Activated CD4-positive, CD25-positive, alpha-beta regulatory T cell (primary cell): ENCODE measurements around the gene PTPRM.

Experiments used
- DNase-seq, 4 experiments: peaks; one replicate each; lab custom pipeline; 2025; lab: John Stamatoyannopoulos, UW

The PTPRM gene

DNA sequence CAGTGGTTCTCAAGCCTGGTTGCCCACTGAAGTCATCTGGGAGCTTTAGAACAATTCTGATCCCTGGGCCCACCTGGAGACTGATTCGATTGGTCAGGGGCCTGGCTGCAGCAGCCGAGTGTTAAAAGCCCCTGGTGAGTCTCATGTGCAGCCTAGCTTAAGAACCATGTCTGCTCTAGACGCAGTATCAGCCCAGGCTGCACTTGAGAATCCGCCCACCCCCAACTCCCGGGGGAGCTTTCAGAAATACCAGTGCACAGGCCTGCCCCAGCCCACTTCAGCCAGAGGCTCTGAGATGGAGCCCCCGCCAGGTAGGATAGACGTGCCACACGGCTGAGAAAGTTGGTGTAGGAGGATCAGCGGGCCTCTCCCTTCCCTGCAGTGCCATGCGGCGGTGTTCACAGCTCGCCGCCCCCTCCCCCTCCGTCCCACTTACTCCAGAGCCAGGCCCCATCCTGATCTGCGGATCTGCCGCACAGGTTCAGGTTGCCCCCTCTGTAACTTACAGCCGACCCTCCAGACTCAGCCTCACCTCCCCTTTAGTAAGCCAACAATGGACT lies 833.2 kb downstream of the PTPRM start:
- DNase-seq: no peak

GRCh38 chr18:8400825-8401224 lies 833.7 kb downstream of the PTPRM start:
- DNase-seq: no peak

DNA sequence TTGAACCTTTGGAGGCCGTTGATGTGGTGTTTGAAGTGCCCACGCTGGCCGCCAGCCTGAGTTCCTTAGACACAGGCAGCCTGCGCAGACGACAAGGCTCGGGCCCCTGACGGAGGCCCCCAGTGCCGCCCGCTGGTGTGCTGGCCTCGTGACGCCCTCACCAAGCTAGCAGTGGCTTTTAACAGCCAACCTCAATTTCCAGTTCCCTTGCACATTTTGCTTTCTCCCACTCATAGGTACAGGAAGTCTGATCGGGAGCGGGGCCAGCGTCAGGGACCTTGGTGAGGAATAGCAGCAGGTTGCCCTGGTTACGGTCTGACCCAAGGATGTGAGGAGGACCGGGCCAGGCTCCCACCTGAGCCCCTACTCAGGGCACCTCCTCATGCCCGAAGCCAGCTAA lies 834.5 kb downstream of the PTPRM start:
- DNase-seq: no peak

DNA sequence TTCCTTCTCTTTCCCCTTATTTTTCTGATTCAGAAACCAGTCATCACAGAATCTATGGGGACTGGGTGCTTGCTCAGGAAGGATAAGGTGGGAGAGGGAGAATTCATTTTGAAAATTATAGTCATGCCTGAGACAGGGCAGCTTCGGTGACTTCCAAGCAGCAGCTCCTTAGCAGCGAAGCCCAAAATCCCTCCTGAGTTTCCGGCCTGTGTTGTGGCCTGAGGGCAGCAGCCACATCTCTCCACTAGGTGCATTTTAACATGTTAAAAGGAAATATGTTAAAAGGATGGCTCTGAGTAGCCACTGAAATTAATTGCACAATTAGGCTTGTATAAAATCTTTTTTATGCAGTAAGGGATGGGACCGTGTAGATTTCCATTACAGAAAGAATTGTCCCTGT lies 835.1 kb downstream of the PTPRM start:
- DNase-seq: no peak

- DNase-seq: no peak
Measured at GRCh38 chr18:8403713-8404112, 836.6 kb downstream of the PTPRM start.

- no peak for DNase-seq
Measured at GRCh38 chr18:8406186-8406867, 839.2 kb downstream of the PTPRM start.

DNA sequence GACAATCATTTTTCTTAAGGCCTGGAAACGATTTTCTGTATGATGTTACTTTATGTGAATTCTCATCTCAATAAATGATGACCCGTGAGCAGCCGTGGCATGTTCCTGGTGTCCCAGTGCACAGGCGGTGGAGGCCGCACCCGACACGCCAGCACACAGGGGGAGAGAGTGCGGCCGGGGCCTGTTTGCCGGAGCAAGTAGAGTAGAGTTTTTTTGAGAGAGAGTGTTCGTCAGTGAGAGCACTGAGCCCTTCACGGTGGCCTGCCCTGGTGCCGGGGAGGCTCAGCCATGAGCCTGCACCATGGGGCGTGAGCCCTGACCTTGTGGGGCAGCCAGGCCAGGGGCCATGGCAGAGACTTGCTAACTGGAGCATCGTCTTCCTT lies 839.7 kb downstream of the PTPRM start:
- DNase-seq: no peak

GRCh38 chr18:8409151-8409550 lies 842.0 kb downstream of the PTPRM start:
- no peak for DNase-seq

DNA sequence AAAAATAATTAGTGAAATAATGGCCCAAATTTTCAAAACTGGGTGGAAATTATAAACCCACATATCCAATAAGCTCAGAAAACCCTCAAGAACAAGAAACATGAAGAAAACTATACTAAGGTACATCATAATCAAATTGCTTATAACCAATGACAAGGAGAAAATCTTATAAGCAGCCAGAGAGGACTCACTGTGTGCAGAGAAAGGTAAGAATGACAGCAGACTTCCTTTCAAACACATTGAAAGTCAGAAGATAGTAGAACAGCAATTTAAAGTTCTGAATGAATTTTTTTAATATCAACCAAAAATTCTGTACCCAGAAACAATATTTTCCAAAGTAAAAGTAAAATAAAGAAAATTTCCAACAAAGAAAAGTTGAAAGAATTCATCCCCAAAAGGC lies 844.4 kb downstream of the PTPRM start:
- no peak for DNase-seq

GRCh38 chr18:8412117-8412516 lies 845.0 kb downstream of the PTPRM start:
- DNase-seq: no peak

DNA sequence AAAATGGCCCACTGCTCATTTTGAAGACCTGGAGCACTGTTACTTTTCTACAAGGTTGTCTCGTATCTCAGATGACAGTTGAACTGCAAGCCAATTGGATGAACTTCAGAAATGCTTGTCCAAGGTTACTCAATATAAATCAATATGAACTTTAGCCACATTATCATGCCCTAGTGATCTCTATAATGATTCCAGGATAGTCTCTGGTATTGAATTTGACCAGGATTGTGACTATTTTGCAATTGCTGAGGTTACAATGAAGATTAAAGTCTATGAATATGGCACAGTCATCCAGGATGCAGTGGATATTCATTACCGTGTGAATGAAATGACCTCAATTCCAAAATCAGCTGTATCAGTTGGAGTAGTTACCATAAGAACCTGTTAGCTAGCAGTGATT lies 846.1 kb downstream of the PTPRM start:
- DNase-seq: no peak

DNA sequence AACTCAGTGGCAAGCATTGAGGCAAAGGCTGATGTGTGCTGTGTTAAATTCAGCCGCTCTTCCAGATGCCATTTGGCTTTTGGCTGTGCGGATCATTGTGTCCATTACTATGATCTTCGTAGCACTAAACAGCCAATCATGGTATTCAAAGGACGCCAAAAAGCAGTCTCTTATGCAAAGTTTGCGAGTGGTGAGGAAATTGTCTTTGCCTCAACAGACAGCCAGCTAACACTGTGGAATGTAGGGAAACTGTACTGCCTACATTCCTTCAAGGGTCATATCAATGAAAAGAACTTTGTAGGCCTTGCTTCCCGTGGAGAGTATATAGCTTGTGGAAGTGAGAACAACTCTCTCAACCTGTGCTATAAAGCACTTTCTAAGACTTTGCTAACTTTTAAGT lies 846.6 kb downstream of the PTPRM start:
- DNase-seq: no peak

GRCh38 chr18:8416212-8417019 lies 849.3 kb downstream of the PTPRM start:
- DNase-seq: no peak

GRCh38 chr18:8422391-8422790 lies 855.3 kb downstream of the PTPRM start:
- no peak for DNase-seq

- DNase-seq: no peak
Measured at GRCh38 chr18:8423051-8423557, 856.0 kb downstream of the PTPRM start.

- DNase-seq: no peak
Measured at GRCh38 chr18:8424481-8424880, 857.4 kb downstream of the PTPRM start.

DNA sequence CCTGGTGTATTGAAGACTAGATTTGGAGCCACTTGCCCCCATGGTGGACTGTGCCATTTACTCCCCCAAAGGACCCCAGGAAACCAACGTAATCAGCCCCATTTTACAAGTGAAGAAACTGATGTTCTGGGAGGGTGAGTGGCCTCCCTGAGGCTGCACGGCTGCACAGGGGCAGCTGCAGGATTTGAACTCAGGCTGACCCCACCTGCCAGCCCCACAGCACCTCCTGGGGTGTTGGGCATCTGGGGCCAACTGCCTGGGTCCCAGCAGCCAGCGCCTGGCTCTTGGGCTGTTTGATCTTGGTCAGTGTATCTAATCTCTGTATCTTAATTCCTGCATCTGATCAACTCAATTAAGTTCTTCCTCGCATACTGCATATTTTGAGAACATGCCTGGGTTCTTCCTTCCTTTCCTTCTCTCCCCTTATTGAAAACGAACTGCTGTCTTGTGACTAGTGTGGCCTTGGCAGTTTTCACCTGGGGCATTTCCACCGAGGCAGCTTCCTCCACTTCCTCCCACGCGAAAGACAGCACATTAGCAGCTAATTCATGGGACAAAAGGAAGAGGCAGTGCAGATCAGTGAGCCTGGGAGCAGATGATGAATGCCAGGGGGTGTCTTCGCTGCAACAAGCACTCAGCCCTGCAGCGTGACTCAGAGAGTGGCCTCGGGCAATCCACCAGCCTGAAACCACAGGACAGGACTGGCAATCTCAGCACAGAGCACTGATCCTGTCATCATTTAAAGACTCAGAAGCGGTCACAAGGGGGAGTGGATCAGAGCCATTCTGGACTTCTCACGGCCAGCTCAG lies 858.0 kb downstream of the PTPRM start:
- no peak for DNase-seq

GRCh38 chr18:8426401-8426800 lies 859.3 kb downstream of the PTPRM start:
- no peak for DNase-seq

- no peak for DNase-seq
Measured at GRCh38 chr18:8427339-8427738, 860.2 kb downstream of the PTPRM start.

- DNase-seq: no peak
Measured at GRCh38 chr18:8428951-8429350, 861.8 kb downstream of the PTPRM start.

GRCh38 chr18:8431036-8431435 lies 863.9 kb downstream of the PTPRM start:
- no peak for DNase-seq

DNA sequence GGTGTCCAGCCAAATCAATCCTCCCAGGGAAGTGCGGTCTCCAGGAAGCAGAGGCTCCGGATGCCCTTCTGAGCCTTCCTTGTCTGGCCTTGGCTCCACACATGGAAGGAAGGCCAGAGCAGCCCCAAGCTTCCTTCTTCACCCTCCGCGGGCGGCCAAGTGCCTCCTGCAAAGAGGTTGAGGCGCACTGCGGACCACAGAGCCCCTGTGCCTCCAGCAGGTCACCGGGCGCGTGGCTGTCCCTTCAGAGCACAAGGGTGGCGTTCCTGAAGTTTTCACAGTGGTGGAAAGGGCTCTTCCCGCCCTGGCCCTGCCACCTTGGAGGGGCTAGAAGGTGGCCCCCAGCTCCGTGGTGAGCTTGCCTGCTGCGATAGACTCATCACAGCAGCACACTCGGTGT lies 866.2 kb downstream of the PTPRM start:
- DNase-seq: no peak
